ENCODE results near the gene TP53BP2.
"Not testable (repeated sequence)": the region's sequence is repeated elsewhere in the genome, so short reads cannot be mapped to it uniquely, and the experiment has no call there.

The TP53BP2 gene

GRCh38 chr1:223831755-223832636 lies 13.8 kb downstream of the TP53BP2 start:
- no peak for DNase-seq

DNA sequence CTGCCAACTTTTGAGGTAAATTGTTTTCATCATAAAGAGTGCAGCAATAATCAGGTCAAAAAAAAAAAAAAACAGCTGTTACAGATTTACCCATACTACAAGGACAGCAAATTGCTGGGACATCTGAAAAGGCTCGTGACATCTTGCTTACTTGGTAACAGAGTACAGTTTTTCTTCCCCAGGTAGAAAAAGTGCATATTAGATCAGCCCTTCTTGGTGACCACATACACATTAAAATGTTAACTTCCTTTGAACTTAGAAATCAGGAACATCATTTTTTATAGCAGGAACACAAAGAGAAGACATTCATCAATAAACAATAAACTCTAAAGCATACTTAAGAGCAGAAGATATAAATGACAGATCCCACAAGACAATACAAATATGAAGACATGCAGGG lies 16.1 kb downstream of the TP53BP2 start:
- DNase-seq = no peak

DNA sequence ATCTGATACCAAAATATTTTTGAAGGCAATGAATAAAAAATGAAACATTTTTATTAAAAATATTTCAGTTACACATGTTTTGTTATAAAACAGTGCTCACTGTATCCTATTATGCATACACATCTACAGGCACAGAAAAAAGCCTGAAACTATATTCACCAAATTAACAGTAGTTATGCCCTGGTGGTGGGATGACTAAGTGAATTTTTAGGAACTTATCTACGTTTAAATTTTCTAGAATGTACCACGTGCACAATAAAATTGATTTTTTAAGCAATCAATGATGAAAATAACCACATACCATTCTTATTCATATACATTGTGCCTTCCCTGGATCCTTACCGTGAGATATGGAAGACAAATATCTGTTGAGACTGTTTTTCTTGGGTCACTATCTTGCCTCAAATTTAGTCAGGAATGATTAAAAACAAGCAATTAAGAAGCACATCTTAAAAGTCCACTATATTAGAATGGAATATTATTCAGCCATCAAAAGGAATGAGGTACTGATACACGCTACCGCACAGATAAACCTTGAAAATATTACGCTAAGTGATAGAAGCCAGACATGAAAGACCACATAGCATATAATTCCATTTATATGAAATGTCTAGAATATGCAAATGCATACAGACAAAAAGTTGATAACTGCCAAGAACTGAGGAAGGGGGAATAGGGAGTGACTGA lies 17.4 kb downstream of the TP53BP2 start:
- DNase-seq = no peak

- DNase-seq = no peak
Observed at GRCh38 chr1:223827193-223827663, 18.5 kb downstream of the TP53BP2 start.

- no peak for DNase-seq
Observed at GRCh38 chr1:223825767-223826748, 19.7 kb downstream of the TP53BP2 start.

GRCh38 chr1:223824712-223825111 lies 21.0 kb downstream of the TP53BP2 start:
- no peak for DNase-seq

DNA sequence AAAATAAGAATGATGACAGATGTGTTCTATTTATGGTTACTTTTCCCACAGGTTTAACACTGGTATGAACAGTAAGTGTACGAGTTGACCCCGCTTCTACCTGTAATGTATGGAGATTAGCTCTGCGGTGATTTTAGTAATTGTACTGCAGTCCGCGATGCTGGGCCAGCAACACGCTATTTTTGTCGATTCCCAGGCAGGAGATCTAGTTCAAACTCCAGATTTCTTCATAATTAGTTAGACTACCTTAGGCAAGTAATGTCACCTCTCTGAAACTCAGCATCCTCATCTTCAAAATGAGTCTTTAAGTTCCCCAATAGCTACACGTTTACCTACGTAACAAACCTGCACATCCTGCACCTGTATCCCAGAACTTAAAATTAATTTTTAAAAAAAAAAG lies 21.5 kb downstream of the TP53BP2 start:
- no peak for DNase-seq

- no peak for DNase-seq
Observed at GRCh38 chr1:223820971-223821370, 24.8 kb downstream of the TP53BP2 start.

DNA sequence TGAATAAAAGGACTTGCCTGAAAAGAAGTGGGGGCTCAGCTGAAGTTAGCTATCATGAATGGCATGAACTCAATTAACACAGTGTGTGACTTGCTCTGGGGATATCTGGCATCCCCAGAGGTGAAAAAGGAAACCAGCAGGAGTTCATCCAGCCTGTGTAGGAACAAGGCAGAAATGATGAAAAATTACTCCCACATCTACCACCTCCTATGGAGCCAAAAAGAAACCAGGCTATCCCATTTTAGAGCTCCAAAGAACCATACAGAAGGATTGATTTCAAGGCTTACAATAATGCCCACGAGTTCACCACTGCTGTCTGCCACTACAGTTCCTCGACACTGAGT lies 25.3 kb downstream of the TP53BP2 start:
- no peak for DNase-seq

DNA sequence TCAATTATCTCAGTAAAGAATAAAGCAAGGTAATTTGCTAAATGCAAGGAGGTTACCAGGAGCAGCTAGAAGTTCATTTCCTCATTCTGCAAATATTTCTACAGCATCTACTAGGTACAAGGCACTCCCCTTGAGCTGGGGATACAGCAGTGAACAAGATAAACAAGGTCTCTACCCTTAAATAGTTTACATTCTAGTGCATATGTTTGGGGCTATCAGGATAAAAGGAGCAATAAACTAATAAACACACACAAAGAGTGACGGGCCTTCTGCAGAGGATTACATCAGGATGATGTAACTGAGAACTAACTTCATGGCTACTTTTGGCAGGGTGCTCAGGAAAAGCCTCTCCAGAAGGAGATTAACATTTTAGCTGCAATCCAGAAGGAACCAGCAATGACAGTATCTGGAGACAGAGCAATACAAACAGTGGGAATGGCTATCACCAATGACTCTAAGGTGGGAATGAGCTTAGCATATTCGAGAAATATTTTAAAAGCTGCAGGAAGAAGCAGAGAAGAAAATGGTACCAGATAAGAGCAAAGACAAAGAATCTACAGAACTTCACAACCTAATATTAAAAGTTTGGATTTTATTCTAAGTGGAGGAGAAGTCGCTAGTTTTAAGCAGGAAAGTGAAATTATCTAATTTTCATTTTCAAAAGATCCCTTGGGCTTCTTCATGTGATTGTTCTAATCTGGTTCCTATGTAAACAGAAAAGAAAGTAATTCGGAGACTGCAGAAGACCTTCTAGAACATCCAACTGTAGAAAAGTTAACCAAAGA lies 25.8 kb downstream of the TP53BP2 start:
- no peak for DNase-seq

DNA sequence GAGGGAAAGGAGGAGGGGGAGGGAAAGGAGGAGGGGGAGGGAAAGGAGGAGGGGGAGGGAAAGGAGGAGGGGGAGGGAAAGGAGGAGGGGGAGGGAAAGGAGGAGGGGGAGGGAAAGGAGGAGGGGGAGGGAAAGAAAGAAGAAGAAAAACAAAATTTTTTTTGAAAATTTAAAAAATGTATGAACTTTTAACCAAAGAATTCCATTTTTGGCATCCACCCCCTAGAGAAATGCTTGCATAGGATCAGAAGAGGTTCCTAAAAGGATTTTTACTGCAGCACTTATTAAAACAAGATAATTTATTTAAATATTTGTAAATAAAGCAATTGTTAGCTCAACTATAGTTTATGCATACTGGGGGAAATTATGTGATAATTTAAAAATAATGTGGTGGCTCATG lies 28.5 kb downstream of the TP53BP2 start:
- not testable (repeated sequence) for DNase-seq

DNA sequence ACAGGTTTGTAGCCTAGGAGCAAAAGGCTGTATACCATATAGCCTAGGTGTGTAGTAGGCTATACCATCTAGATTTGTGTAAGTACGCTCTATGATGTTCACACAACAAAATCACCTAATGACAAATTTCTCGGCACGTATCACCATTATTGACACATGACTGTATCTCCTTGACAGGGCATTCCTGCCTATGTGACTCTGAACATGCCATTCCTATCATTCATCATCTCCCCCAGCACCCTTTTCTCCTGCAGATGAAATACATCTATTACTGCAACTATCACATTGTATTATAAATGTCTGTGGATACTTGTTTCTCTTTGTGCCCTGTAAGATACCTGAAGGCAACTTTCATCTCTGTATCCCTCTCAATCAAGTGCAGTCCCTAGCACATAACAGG lies 29.9 kb downstream of the TP53BP2 start:
- no peak for DNase-seq

DNA sequence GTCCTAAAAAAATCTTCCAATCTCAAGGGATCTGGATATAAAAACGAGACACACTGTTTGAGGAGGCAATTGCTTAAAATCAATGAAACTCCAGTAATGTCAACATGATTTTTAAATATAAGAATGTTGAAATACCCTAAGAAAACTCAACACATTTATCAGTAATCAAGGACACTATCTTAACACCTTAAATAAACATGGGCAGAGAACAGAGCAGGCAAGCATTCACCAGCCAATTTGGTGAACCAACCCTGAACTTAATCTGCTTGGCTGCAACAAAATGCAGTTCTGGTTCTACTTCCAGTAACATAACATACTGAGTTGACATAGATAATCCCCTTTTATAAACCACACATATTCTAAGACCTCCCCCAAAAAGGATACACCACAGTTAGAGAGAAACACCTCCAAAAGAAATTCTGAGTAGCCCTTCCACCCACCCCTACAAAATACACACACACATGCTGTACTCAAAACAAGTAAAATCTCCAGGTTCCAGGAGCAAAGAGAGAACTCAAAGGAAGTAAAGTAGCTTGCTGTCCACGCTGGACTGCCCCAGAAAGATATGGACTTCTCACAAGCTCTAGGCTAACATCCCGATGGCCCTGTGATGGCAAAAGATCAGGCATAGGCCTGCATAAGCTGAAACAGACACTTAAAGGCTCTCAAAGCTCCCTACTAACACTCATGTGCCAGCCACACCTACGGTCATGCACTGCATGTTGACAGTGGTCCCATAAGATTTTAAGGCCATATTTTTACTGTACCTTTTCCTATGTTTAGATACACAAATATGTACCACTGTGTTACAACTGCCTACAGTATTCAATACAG lies 30.5 kb downstream of the TP53BP2 start:
- no peak for DNase-seq

DNA sequence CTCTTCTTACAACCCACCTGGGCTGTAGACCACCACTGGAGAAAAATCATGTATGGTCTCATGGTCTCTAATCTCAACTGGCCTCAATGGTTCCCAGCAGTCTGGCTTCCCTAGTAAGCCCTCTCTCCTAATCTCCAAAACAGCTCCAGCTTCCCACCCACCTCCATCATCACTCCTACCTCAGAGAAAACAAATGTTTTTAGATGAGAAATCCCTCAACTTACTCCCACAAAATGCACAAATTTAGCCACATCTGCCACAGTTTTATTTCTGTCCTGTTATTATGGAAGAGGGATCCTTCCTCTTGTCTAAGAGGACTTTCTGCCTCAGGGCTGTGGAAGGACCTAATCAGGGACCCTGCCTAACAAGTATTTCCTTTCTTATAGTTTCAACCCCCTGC lies 32.1 kb downstream of the TP53BP2 start:
- no peak for DNase-seq

GRCh38 chr1:223811634-223812101 lies 34.1 kb downstream of the TP53BP2 start:
- no peak for DNase-seq

- no peak for DNase-seq
Observed at GRCh38 chr1:223810586-223810985, 35.2 kb downstream of the TP53BP2 start.

DNA sequence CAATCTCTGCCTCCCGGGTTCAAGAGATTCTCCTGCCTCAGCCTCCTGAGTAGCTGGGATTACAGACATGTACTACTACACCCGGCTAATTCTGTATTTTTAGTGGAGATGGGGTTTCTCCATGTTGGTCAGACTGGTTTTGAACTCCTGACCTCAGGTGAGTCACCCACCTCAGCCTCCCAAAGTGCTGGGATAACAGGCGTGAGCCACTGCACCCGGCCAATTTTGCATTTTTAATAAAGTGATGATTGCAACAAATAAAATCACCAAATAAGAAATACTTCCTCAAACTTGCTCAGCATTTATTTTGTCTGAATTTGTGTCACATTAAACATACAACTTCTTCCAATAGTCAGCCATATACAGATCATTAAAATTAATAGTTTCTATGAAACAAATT lies 35.8 kb downstream of the TP53BP2 start:
- not testable (repeated sequence) for DNase-seq

DNA sequence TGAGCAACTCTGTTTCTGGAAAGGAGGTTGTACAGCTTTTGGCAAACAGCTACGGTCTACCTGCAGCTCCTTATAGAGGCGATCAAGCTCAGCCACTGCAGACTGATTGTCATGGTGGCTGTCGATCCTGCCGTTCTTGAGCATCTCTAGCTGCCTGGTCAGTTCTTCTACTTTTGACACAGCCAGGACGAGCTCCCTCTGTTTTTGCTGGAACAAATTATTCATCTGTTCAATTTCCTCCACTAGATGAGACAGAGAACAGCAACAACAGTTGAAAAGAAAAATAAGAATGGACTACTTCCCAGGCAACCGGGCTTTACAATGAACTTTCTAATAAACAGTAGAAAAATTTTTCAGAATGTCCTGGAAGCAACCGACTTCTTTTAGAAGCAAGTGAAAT lies 42.5 kb downstream of the TP53BP2 start:
- no peak for DNase-seq

GRCh38 chr1:223802602-223803001 lies 43.1 kb downstream of the TP53BP2 start:
- no peak for DNase-seq

DNA sequence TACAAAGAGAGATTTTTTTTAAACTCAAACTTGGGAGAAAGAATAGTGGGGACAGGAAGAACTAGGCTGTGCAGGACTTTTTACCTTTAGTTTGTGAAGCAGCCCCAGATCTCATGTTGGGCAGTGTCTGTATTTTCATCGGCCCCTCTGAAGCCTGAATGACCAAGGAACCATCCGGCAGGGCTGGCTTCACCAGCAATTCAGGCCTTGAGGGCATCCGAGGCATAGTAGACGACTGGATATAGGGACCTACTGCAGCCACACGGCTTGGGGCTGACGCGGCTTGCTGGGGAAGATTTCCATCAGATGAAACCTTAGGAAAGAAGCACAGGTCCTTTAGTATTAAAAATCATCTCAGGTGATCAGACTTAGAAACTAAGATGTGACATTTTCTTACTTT lies 43.7 kb downstream of the TP53BP2 start:
- no peak for DNase-seq

DNA sequence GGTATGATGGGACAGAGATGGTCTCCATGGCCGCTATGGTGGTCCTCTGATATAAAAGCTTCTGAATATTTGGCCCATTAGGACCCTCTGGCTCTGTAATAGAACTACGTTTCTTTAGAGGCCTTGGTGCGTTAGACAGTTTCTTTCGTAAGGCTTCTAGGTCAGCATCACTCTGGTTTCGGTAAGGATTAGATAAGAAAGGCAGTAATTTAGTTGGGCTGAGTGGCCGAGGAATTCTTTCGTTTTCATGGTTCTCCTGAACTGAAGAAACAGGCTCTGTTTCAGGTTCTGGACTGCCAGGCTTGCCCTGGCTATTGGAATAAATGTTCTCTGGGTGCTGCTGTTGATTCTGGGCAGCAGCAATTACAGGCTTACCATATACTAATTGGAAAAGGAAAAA lies 49.5 kb downstream of the TP53BP2 start:
- DNase-seq = no peak
